Mucosa of descending colon (tissue), 3 donors: ENCODE measurements around the gene CPLX1. TPM values are rescaled to one million over a fixed set of nuclear protein-coding genes. Genes with fewer than 3 reads are reported as not detected.
"Not testable (repeated sequence)": the region's sequence is repeated elsewhere in the genome, so short reads cannot be mapped to it uniquely, and the experiment has no call there.

ENCODE experiments used
- ATAC-seq: fragments of 200-7000 bp; cut with Tn5 transposase; one replicate; pipeline ENCODE4 v1.9.1; 2020; ENCODE audit warnings: mild to moderate bottlenecking, moderate library complexity
- DNase-seq, 3 donors: peaks; one replicate each; pipeline ENCODE4 v3.0.0-alpha.2; 2020
- H3K36me3 ChIP-seq: fragments of 200-600 bp; one replicate; pipeline ENCODE4 v1.8.0; 2021; ENCODE audit warnings: low read depth, mild to moderate bottlenecking
- H3K4me1 ChIP-seq: fragments of 200-600 bp; one replicate; pipeline ENCODE4 v1.8.0; 2021; ENCODE audit warnings: low read depth, mild to moderate bottlenecking
- H3K4me3 ChIP-seq: fragments of 200-600 bp; one replicate; pipeline ENCODE4 v1.8.0; 2021; ENCODE audit warnings: mild to moderate bottlenecking
- H3K9me3 ChIP-seq: fragments of 200-600 bp; one replicate; pipeline ENCODE4 v1.8.0; 2021; ENCODE audit warnings: mild to moderate bottlenecking
- intact Hi-C, 2 donors: fragments of 100-400 bp; cut with DNase I in 1 of 2; cut with micrococcal nuclease in 1 of 2; formaldehyde crosslinking; loops; one replicate each; pipeline versions ENCODE4 v1.11.0 to v1.11.1; 2022; cut with DNase I, micrococcal nuclease
- total RNA-seq, 3 donors: library from RNA; stranded (reverse); fragmentation: NEBNext Ultra II Directional in 2 of 3; extraction: Animal tissue kit (Norgen Biotek cat#: 25700) in 2 of 3; gene quantifications; one replicate each; pipeline versions ENCODE4 v1.2.1 to v1.2.4, GENCODE V29; 2021 to 2023
- TF ChIP-seq, protein P1 (sequence below): fragments of 200-600 bp; IDR thresholded peaks from one replicate; pipeline ENCODE4 v1.8.0; 2022; ENCODE audit warnings: antibody characterized with exemption, mild to moderate bottlenecking
- donor health status: DM: no; HTN: no; CAD: no; lungs with moderate emphysema.
- donor health status: DM: no; HTN: no; CAD: no.
- donor health status: DM: no; HTN: yes; CAD: no.

The CPLX1 gene
- total RNA-seq, 3 donors from 2014 or later, result 1.9 to 3.4 (median 2.7) TPM

DNA sequence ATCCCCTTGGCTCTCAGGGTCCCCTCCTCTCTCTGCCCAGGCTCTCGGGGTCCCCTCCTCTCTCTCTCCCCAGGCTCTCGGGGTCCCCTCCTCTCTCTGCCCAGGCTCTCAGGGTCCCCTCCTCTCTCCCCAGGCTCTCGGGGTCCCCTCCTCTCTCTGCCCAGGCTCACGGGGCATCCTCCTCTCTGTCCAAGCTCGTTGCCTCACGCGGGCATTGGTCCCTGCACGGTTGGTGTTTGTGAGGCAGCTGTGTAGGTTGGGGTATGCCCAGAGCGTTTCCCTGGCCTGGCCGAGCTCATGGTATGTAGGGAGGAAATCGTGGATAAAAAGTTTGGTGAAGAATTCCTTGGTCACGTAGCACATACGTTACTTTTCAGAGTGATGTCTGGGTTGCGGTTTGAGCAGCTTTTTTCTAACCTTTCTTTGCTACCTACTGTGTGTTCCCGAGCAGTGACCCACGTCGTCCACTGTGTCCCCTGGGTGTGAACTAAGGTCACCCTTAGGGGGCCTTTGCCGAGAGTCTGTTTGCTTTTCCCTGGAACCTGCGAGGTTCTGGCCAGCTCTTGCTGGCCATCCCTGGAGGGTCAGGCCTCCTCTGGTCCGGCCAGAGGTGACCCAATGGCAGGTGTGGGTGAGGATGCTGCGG is 83.7 kb downstream of the CPLX1 start:
- H3K4me3 ChIP-seq, result no peak overlapping the region
- intact Hi-C loops, result no loop called here
- peaks cover 3% of the 10 kb centered on the region for H3K4me1 ChIP-seq
- DNase-seq (no peak), ATAC-seq (no peak)
- TF ChIP-seq, protein P1, sequence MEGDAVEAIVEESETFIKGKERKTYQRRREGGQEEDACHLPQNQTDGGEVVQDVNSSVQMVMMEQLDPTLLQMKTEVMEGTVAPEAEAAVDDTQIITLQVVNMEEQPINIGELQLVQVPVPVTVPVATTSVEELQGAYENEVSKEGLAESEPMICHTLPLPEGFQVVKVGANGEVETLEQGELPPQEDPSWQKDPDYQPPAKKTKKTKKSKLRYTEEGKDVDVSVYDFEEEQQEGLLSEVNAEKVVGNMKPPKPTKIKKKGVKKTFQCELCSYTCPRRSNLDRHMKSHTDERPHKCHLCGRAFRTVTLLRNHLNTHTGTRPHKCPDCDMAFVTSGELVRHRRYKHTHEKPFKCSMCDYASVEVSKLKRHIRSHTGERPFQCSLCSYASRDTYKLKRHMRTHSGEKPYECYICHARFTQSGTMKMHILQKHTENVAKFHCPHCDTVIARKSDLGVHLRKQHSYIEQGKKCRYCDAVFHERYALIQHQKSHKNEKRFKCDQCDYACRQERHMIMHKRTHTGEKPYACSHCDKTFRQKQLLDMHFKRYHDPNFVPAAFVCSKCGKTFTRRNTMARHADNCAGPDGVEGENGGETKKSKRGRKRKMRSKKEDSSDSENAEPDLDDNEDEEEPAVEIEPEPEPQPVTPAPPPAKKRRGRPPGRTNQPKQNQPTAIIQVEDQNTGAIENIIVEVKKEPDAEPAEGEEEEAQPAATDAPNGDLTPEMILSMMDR, result no peak
- no peaks in the 10 kb centered on the region for H3K36me3 ChIP-seq
- no peaks in the 10 kb centered on the region for H3K9me3 ChIP-seq

DNA sequence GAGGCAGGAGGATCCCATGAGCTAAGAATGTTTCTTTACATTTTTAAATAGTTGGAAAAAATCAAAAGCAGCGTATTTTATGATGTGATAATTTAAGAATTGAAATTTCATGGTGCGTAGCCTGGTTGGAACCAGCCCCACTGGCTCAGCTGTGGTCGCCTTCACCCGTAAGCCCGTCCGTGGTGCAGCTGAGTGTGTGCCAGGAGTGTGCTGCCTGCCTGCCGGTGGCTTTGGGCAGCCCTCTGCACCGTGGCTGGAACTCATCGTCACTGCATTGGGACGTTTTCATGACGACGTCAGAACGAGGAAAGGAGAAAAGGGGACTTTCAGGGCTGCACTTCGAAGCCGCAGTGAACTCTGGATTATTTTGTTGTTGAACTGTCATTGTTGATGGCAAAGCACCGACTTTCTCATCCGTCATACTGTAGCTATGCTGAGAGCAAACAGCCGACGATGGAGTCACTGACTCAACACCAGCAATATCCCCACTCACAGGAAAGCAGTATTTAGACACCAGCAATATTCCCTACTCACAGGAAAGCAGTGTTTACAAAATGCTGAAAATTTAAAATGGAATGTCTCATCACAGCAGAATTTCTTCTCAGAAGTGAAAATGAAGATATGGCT is 85.2 kb downstream of the CPLX1 start:
- H3K36me3 ChIP-seq, result no peaks in the 10 kb centered on the region
- intact Hi-C loops, result no loop called here
- H3K4me1 ChIP-seq, result peaks cover 3% of the 10 kb centered on the region
- TF ChIP-seq, protein P1, result no peak
- no peak overlapping the region for H3K4me3 ChIP-seq
- ATAC-seq (no peak), DNase-seq (no peak)
- no peaks in the 10 kb centered on the region for H3K9me3 ChIP-seq

DNA sequence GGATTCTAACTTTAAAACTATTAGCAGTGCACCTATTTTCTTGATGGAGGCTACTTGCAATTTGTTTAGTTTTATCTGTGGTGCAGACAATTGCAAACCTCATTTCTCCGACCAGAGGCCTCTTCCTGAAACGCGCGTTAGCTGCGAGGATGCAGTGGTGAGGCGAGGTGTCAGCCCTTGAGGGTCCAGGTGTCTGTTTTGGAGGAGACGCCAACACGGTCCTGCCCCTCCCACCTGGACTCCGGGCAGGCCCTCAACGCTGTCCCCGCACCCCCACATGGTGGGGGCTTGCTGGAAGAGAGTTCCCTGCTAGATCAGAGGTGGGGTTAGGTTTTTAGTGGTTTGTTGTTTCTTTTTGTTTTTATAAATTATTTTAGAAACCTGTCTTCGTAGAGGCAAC is 85.9 kb downstream of the CPLX1 start:
- H3K4me3 ChIP-seq, result no peak overlapping the region
- H3K9me3 ChIP-seq, result no peaks in the 10 kb centered on the region
- DNase-seq (no peak), ATAC-seq (no peak)
- H3K4me1 ChIP-seq, result peaks cover 3% of the 10 kb centered on the region
- TF ChIP-seq, protein P1, result no peak
- intact Hi-C loops, result no loop called here
- no peaks in the 10 kb centered on the region for H3K36me3 ChIP-seq

DNA sequence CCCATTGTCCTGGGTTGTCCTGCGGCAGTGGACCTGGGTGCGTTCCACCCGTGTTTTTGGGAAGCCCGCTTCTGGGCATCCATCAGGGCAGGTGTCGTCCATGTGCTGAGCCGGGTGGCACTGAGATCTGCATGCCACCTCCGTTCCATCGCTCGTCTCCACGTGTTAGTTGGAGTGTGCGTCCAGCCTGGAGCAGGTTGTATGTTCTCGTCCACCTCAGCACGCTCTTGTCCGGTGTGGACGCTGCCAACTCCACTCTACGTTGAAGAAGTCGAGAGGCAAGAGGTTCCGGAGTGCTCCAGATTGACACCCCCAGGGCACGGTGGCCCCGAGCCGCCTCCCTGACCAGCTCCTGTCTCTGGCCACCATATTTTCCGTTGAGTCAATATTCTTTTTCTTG is 86.4 kb downstream of the CPLX1 start:
- Histone ChIP-seq H3K4me3 (no peak overlapping the region), H3K4me1 (peaks cover 3% of the 10 kb centered on the region), H3K9me3 (no peaks in the 10 kb centered on the region), H3K36me3 (no peaks in the 10 kb centered on the region)
- DNase-seq (no peak), ATAC-seq (no peak)
- TF ChIP-seq, protein P1, result no peak
- intact Hi-C loops, result no loop called here

DNA sequence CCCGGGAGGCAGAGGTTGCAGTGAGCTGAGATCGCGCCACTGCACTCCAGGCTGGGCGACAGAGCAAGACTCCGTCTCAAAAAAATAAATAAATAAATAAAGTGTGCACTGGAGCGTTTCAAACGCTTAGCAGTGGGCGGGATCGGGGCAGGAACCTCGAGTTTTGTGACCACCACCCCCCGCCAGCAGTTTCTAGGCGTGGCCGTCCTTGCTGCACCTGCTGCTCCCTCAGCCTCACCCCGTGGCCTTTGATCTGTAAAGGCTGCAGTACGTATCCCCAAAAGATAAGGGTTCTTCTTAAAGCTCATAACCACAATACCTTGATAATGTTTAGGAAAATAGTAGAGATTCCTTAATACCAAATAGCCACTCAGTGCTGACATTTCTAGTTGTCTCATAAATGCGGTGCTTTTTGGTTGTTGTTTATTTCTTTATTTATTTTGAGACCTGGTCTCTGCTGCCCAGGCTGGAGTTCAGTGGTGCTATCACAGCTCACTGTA is 87.1 kb downstream of the CPLX1 start:
- Histone ChIP-seq H3K4me3 (no peak overlapping the region), H3K36me3 (no peaks in the 10 kb centered on the region), H3K4me1 (peaks cover 3% of the 10 kb centered on the region), H3K9me3 (no peaks in the 10 kb centered on the region)
- peak; percentile 75 to 79 (median 77) for DNase-seq
- TF ChIP-seq, protein P1, result no peak
- intact Hi-C loops, result no loop called here
- peak; percentile 84 for ATAC-seq

DNA sequence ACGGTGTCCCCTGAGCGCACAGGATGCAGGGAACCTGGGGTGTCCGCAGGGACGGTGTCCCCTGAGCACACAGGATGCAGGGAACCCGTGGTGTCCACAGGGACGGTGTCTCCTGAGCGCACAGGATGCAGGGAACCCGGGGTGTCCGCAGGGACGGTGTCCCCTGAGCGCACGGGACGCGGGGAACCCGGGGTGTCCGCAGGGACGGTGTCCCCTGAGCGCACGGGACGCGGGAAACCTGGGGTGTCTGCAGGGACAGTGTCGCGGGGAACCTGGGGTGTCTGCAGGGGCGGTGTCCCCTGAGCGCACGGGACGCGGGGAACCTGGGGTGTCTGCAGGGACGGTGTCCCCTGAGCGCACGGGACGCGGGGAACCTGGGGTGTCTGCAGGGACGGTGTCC is 89.4 kb downstream of the CPLX1 start:
- H3K9me3 ChIP-seq, H3K36me3 ChIP-seq, intact Hi-C loops, DNase-seq, ATAC-seq, H3K4me1 ChIP-seq, H3K4me3 ChIP-seq: not testable (repeated sequence)
